ENCODE results near the gene PCBP3. TPM values are rescaled to one million over a fixed set of nuclear protein-coding genes. Genes with fewer than 3 reads are reported as not detected.

PCBP3 gene
- total and polyA plus RNA-seq, 2 of the 8 experiments (the other 6 are each of a cell fraction or from before 2014, with no cell fraction given): 3.5 to 6.3 TPM

GRCh38 chr21:45875416-45875760 lies 231.9 kb downstream of the PCBP3 start:
- Histone ChIP-seq H4K8ac (ENCODE audit: extremely low read depth, insufficient read depth, low read length) (peak overlapping the region; percentile 80), H2AFZ (ENCODE audit: low read length) (no peak overlapping the region), H3K4me2 (ENCODE audit: insufficient read depth in 1 of 2, low read depth in 2 of 2, low read length in 2 of 2) (no peak overlapping the region), H4K91ac (replicated peaks; ENCODE audit: insufficient read length, low read length) (no peak overlapping the region), H3K14ac (ENCODE audit: insufficient read length) (no peak overlapping the region), H3K18ac (ENCODE audit: extremely low read depth, low read length) (no peak overlapping the region; the same call in 1 of the 2 replicates), H3K9ac (replicated peaks in 1 of 4; ENCODE audit: extremely low read depth in 1 of 4, low read depth in 3 of 4, low read length in 3 of 4) (no peak overlapping the region; a peak in 1 of 7 replicates), H2BK12ac (ENCODE audit: low read depth, low read length) (no peak overlapping the region; the same call in 1 of the 2 replicates), H3K79me2 (ENCODE audit: control insufficient read depth in 1 of 2, insufficient read depth in 2 of 2, low read length in 2 of 2) (no peaks in the 10 kb centered on the region), H2AK5ac (ENCODE audit: low read depth, low read length) (no peak overlapping the region), H3K9me3 (ENCODE audit: insufficient read depth in 2 of 2, low read depth in 1 of 2, low read length in 1 of 2) (no peaks in the 10 kb centered on the region), H3K56ac (replicated peaks; ENCODE audit: insufficient read length, low read depth, low read length) (no peak overlapping the region), H2BK5ac (ENCODE audit: low read depth, low read length) (0 out of 2 replicates have a peak overlapping the region, but pooled peaks have one; percentile 35), H3K36me3 (ENCODE audit: control insufficient read depth in 2 of 4, insufficient read depth in 4 of 4, low read length in 3 of 4) (no peaks in the 10 kb centered on the region), H3K79me1 (ENCODE audit: low read depth, low read length) (no peaks in the 10 kb centered on the region), H2BK20ac (ENCODE audit: low read length) (no peak overlapping the region), H3K27me3 (replicated peaks in 1 of 4; ENCODE audit: control insufficient read depth in 3 of 4, extremely low read depth in 1 of 4, insufficient read depth in 3 of 4, low read length in 3 of 4) (no peaks in the 10 kb centered on the region), H2BK15ac (ENCODE audit: low read length) (no peak overlapping the region), H4K20me1 (replicated peaks in 1 of 2; ENCODE audit: control insufficient read depth in 1 of 2, insufficient read depth in 2 of 2, low read length in 2 of 2) (no peaks in the 10 kb centered on the region), H3K4me3 (ENCODE audit: extremely low read depth in 1 of 4, insufficient read depth in 2 of 4, low read depth in 3 of 4, low read length in 4 of 4) (no peak overlapping the region), H3K4me1 (replicated peaks in 1 of 4; ENCODE audit: control insufficient read depth in 3 of 4, insufficient read depth in 4 of 4, low read length in 3 of 4) (peaks cover 0 to 3% (median 0%) of the 10 kb centered on the region in 4 experiments; a peak in 3 of 7 replicates), H3K4ac (replicated peaks; ENCODE audit: insufficient read length, low read depth, low read length) (no peak overlapping the region), H3K27ac (ENCODE audit: low read depth, low read length) (no peak overlapping the region), H3K23ac (ENCODE audit: insufficient read length) (no peak overlapping the region), H3K23me2 (ENCODE audit: low read depth, low read length) (no peaks in the 10 kb centered on the region), H4K5ac (ENCODE audit: insufficient read length, low read depth, low read length) (no peak overlapping the region), H2BK120ac (replicated peaks; ENCODE audit: low read depth, low read length) (no peak overlapping the region)
- ChIA-PET CTCF (ENCODE audit: partially characterized antibody) (interaction anchor here (1.3 to 6.2 kb wide), 2 partner anchors 47 to 280 kb away, joined by 3 to 30 read pairs; no protein-coding TSS in a partner anchor), POLR2A (ENCODE audit: partially characterized antibody) (no interaction called here)
- DNase-seq (ENCODE audit: low read depth in 1 of 2, low spot score in 2 of 2): no peak
- FAIRE-seq: no peak
- no peak for TF ChIP-seq HDAC6 (IDR thresholded peaks at IDR 0.05; ENCODE audit: low read depth, low read length)
- TF ChIP-seq POU5F1 (IDR thresholded peaks at IDR 0.05; ENCODE audit: low read depth, low read length): no peak
- no peak for TF ChIP-seq JUND (IDR thresholded peaks at IDR 0.05; ENCODE audit: low read length)
- no peak for TF ChIP-seq E2F6 (IDR thresholded peaks at IDR 0.05)
- TF ChIP-seq CBX8 (IDR thresholded peaks at IDR 0.05; ENCODE audit: borderline replicate concordance, low read depth, low read length): no peak
- 90% methylated on average over 6 of the region's 6 CpGs; no CpG with 5 or more reads in 1 of the 2 experiments for WGBS, 2 experiments (ENCODE audit: extremely low coverage in 1 of 2, insufficient coverage in 1 of 2, insufficient read length in 1 of 2, insufficient replicate concordance in 2 of 2, low coverage in 1 of 2, low lambda C conversion rate in 2 of 2, missing lambda C conversion rate in 1 of 2)
